ENCODE results near the gene AMMECR1.
A peak's percentile ranks its signal among the peaks of the same experiment; 100 is the strongest.
"Not testable (repeated sequence)": the region's sequence is repeated elsewhere in the genome, so short reads cannot be mapped to it uniquely, and the experiment has no call there.

The AMMECR1 gene

GRCh38 chrX:110162131-110162530 lies 155.8 kb downstream of the AMMECR1 start:
- no peak for DNase-seq

GRCh38 chrX:110161361-110161686 lies 156.6 kb downstream of the AMMECR1 start:
- no peak for DNase-seq

- DNase-seq: no peak
These were observed 158.0 kb downstream of the AMMECR1 start for GRCh38 chrX:110159865-110160264.

GRCh38 chrX:110159235-110159634 lies 158.7 kb downstream of the AMMECR1 start:
- no peak for DNase-seq

- no peak for DNase-seq
These were observed 160.4 kb downstream of the AMMECR1 start for GRCh38 chrX:110157444-110157843.

GRCh38 chrX:110156167-110156754 lies 161.6 kb downstream of the AMMECR1 start:
- DNase-seq: peak; percentile 16

GRCh38 chrX:110155759-110156158 lies 162.1 kb downstream of the AMMECR1 start:
- DNase-seq: no peak

- DNase-seq: not testable (repeated sequence)
These were observed 163.6 kb downstream of the AMMECR1 start for GRCh38 chrX:110154328-110154727.

- DNase-seq: peak; percentile 65
These were observed 164.0 kb downstream of the AMMECR1 start for GRCh38 chrX:110153896-110154295.

- no peak for DNase-seq
These were observed 164.6 kb downstream of the AMMECR1 start for GRCh38 chrX:110153244-110153643.

- peak; percentile 74 for DNase-seq
These were observed 171.4 kb downstream of the AMMECR1 start for GRCh38 chrX:110146521-110146920.

GRCh38 chrX:110145854-110146253 lies 172.0 kb downstream of the AMMECR1 start:
- DNase-seq: peak; percentile 55

GRCh38 chrX:110145311-110145710 lies 172.6 kb downstream of the AMMECR1 start:
- no peak for DNase-seq

All from OCI-M1 (cell line).